ENCODE data around the gene RPS6KC1. TPM values are rescaled to one million over a fixed set of nuclear protein-coding genes. Genes with fewer than 3 reads are reported as not detected.

The RPS6KC1 gene
- total and polyA plus RNA-seq, 9 of the 15 experiments (the other 6 are each of a cell fraction or from before 2014, with no cell fraction given) = 4.3 to 34.6 (median 20.9) TPM

DNA sequence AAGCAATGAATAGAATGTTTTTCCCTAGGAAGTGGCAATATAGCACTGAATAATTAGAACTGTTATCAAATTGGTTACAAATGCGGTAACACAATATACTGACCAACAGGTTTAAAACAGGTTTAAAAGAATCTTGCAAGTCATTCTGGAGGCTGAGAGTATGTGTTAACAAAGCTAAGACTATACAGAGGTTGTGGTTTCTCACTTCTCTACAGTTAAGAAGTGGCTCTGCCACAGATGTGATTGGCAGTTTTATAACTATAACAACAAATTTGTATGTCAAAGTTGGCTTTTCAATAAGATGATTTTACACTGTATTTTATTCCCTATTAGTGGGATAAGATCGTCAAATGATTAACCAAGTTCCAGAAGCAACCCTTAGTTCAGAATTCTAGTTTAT, 42.5 kb upstream of the RPS6KC1 start:
- POLR2A ChIA-PET = no interaction called here
- FAIRE-seq = no peak
- peaks cover 78% of the 10 kb centered on the region; the same call in 2 of the 3 replicates for H3K36me3 ChIP-seq (ENCODE audit: control insufficient read depth, insufficient read depth, low read length)

DNA sequence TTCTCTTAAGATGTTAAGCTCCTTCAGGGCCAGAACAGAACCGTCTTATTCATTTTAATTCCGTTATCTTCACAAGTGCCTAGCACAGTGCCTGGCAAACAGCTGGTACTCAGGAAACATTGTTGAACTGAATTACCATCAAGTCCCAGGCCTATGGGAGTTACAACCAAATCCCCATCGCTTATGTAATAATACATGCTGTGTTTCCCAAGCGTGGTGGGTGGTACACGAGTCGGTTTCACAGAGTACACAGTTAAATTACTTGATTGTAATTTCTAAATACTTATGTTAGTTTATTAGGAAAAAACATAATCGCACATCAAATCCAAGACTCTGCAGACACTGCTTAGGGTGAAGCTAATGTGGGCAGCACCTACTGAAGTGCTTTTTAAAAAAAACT, 36.4 kb upstream of the RPS6KC1 start:
- H3K9me3 ChIP-seq (replicated peaks; ENCODE audit: control insufficient read depth, insufficient read depth, low read depth, low read length) = no peaks in the 10 kb centered on the region
- peaks cover 15 to 22% of the 10 kb centered on the region in 2 experiments for H3K4me1 ChIP-seq (replicated peaks in 1 of 2; ENCODE audit: control insufficient read depth in 2 of 2, insufficient read depth in 2 of 2, low read length in 2 of 2)
- no peaks in the 10 kb centered on the region for H3K27me3 ChIP-seq (ENCODE audit: control insufficient read depth in 2 of 2, insufficient read depth in 2 of 2, low read length in 2 of 2)
- H3K27ac ChIP-seq (ENCODE audit: extremely low read depth, low read depth, low read length) = peak overlapping the region; percentile 65
- no peaks in the 10 kb centered on the region for H3K9me1 ChIP-seq (ENCODE audit: control insufficient read depth, insufficient read depth, low read length)
- BruUV-seq (replicated peaks) = no TSS peak
- no peaks in the 10 kb centered on the region for H4K20me1 ChIP-seq (replicated peaks; ENCODE audit: control insufficient read depth, insufficient read depth, low read length)
- peak overlapping the region; percentile 99 for H2AFZ ChIP-seq (ENCODE audit: low read depth, low read length)
- in situ Hi-C loops (cut with MboI) (no loop called here), intact Hi-C loops (cut with micrococcal nuclease) (loop anchor here (1.0 kb wide), 1 partner anchor 56 kb away; no protein-coding TSS in a partner anchor)
- peak overlapping the region; percentile 92 for H3K4me2 ChIP-seq (ENCODE audit: insufficient read depth, low read length)
- peak overlapping the region; percentile 72 for H3K4me3 ChIP-seq
- no peak for FAIRE-seq
- POLR2A ChIA-PET = interaction anchor here (0.8 to 1.9 kb wide), 3 partner anchors 10 to 60 kb away, joined by 3 to 6 read pairs (median 3); no protein-coding TSS in a partner anchor
- CTCF ChIA-PET (ENCODE audit: low intra/inter-chr PET ratio) = no interaction called here
- H3K9ac ChIP-seq (ENCODE audit: insufficient read depth in 1 of 2, low read depth in 2 of 2, low read length in 2 of 2) = peak overlapping the region in 1 of 2 experiments; percentile 81; a peak in 2 of 4 replicates
- H3K36me3 ChIP-seq (ENCODE audit: control insufficient read depth, insufficient read depth, low read length) = peaks cover 30% of the 10 kb centered on the region; the same call in 2 of the 3 replicates
- WGBS (ENCODE audit: insufficient coverage, low coverage, missing lambda C conversion rate) = 4% methylated on average over 7 of the region's 7 CpGs
- H3K79me2 ChIP-seq (ENCODE audit: control insufficient read depth, insufficient read depth, low read length) = peaks cover 45% of the 10 kb centered on the region
- ATAC-seq = 0 out of 3 replicates have a peak, but pooled peaks have one; percentile 0
- DNase-seq (ENCODE audit: extremely low read depth in 1 of 4, low spot score in 3 of 4) = peak in 1 of 4 experiments; percentile 38
- TF ChIP-seq CC2D1A (IDR thresholded peaks at IDR 0.05) (no peak), ELF1 (tag; IDR thresholded peaks at IDR 0.05) (no peak), RBM25 (IDR thresholded peaks at IDR 0.05; ENCODE audit: low read depth, low read length, severe bottlenecking) (peak; percentile 72), HMG20B (CRISPR knock-in tag; IDR thresholded peaks at IDR 0.05) (no peak), BRF1 (IDR thresholded peaks at IDR 0.05; ENCODE audit: borderline replicate concordance, extremely low read depth, insufficient read length) (no peak), ZNF347 (CRISPR knock-in tag; IDR thresholded peaks at IDR 0.05; ENCODE audit: low read depth) (no peak)
- TF ChIP-seq, protein P1, sequence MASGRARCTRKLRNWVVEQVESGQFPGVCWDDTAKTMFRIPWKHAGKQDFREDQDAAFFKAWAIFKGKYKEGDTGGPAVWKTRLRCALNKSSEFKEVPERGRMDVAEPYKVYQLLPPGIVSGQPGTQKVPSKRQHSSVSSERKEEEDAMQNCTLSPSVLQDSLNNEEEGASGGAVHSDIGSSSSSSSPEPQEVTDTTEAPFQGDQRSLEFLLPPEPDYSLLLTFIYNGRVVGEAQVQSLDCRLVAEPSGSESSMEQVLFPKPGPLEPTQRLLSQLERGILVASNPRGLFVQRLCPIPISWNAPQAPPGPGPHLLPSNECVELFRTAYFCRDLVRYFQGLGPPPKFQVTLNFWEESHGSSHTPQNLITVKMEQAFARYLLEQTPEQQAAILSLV (tag; IDR thresholded peaks at IDR 0.05) = no peak

More for the DNA sequence above, 42.5 kb upstream of the RPS6KC1 start:
- no peak overlapping the region for H2AFZ ChIP-seq (ENCODE audit: low read depth, low read length)
- DNase-seq (ENCODE audit: extremely low read depth in 1 of 4, low spot score in 3 of 4) (no peak), ATAC-seq (0 out of 3 replicates have a peak, but pooled peaks have one; percentile 37)
- H3K4me3 ChIP-seq = no peak overlapping the region
- no peaks in the 10 kb centered on the region for H3K9me3 ChIP-seq (replicated peaks; ENCODE audit: control insufficient read depth, insufficient read depth, low read depth, low read length)
- no peak for TF ChIP-seq CTBP1 (IDR thresholded peaks at IDR 0.05; ENCODE audit: borderline replicate concordance)
- peak; percentile 27; the same call in 1 of the 2 replicates for TF ChIP-seq NFE2 (IDR thresholded peaks at IDR 0.05; ENCODE audit: low read depth)
- TF ChIP-seq CBX2 (IDR thresholded peaks at IDR 0.05; ENCODE audit: insufficient read depth, low read length, poor library complexity, severe bottlenecking) = no peak
- TF ChIP-seq ZNF23 (CRISPR knock-in tag; IDR thresholded peaks at IDR 0.05) = 0 out of 2 replicates have a peak, but pooled peaks have one; percentile 6
- 0 out of 2 replicates have a peak, but pooled peaks have one; percentile 10 for TF ChIP-seq C11orf30 (IDR thresholded peaks at IDR 0.05; ENCODE audit: low read depth)
- TF ChIP-seq HDGF (IDR thresholded peaks at IDR 0.05) = no peak
- no peak for TF ChIP-seq ZNF766 (CRISPR knock-in tag; conservative IDR thresholded peaks at IDR 0.05)
- H3K27me3 ChIP-seq (ENCODE audit: control insufficient read depth in 2 of 2, insufficient read depth in 2 of 2, low read length in 2 of 2) = no peaks in the 10 kb centered on the region
- no peaks in the 10 kb centered on the region for H3K9me1 ChIP-seq (ENCODE audit: control insufficient read depth, insufficient read depth, low read length)
- H3K9ac ChIP-seq (ENCODE audit: insufficient read depth in 1 of 2, low read depth in 2 of 2, low read length in 2 of 2) = no peak overlapping the region
- in situ Hi-C loops (cut with MboI) (no loop called here), intact Hi-C loops (cut with micrococcal nuclease) (no loop called here)
- H3K79me2 ChIP-seq (ENCODE audit: control insufficient read depth, insufficient read depth, low read length) = peaks cover 27% of the 10 kb centered on the region
- peaks cover 0 to 4% of the 10 kb centered on the region in 2 experiments; a peak in 1 of 5 replicates for H3K4me1 ChIP-seq (replicated peaks in 1 of 2; ENCODE audit: control insufficient read depth in 2 of 2, insufficient read depth in 2 of 2, low read length in 2 of 2)
- H3K4me2 ChIP-seq (ENCODE audit: insufficient read depth, low read length) = no peak overlapping the region
- WGBS (ENCODE audit: insufficient coverage, low coverage, missing lambda C conversion rate) = 80% methylated on average over 2 of the region's 2 CpGs
- CTCF ChIA-PET (ENCODE audit: low intra/inter-chr PET ratio) = no interaction called here
- no TSS peak for BruUV-seq (replicated peaks)
- H3K27ac ChIP-seq (ENCODE audit: extremely low read depth, low read depth, low read length) = no peak overlapping the region
- H4K20me1 ChIP-seq (replicated peaks; ENCODE audit: control insufficient read depth, insufficient read depth, low read length) = no peaks in the 10 kb centered on the region

Measured in K562 (cell line).